ENCODE data around the gene ABCC5. TPM values are rescaled to one million over a fixed set of nuclear protein-coding genes. Genes with fewer than 3 reads are reported as not detected.

ABCC5 gene
- total and polyA plus RNA-seq, 7 donors, result 13.8 to 39.6 (median 22.0) TPM

DNA sequence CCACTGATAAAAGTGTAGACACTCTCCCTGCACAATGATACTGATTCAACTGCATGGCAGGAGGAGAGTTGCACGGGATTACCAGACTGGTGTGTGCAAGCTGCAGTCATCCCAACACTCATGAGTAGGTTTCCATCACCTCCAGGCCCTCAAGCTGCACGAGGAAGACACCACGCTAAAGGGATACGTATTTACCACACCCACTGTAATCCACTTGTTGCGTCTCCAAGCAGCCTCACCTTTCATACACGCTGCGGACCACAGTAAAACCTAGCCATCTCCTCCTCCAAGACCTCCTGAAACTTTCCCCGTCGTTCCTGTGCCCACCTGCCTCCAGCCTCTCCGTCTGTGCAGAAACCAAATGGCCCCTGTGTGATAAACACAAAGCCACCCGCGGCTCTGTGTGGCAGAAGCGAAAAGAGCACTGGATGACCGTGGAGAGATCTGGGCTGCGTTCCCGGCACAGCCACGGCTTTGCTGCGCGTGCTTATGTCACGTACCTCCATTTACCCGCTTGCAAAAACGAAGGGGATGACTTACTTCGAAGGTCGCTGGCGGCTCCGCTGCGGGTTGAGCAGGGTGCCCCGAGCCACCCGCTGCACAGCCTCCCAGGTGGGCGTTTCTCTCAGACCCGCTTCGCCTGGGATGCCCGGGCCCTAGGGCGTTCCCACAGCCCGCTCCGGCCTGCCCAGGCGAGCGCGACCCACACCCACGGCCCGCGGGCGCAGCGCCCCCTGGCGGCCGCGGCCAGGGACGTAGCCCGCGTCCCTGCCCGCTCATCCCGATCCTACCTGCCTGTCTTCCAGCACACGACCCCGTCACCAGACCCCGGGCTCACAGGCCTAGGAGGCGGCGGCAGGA lies 643 bp downstream of the ABCC5 start:
- Histone ChIP-seq H3K36me3 (peaks cover 0 to 18% (median 7%) of the 10 kb centered on the region in 4 donors), H3K27me3 (no peaks in the 10 kb centered on the region), H3K9me3 (no peaks in the 10 kb centered on the region), H3K4me3 (peak overlapping the region; percentile 78 to 98 (median 88)), H3K4me1 (peaks cover 0 to 27% (median 12%) of the 10 kb centered on the region in 4 donors), H3K27ac (peak overlapping the region; percentile 83 to 85 (median 85))
- no peak for TF ChIP-seq POLR2A (IDR thresholded peaks at IDR 0.05)
- no peak for TF ChIP-seq POLR2AphosphoS5 (IDR thresholded peaks at IDR 0.05)
- TF ChIP-seq, protein P1, sequence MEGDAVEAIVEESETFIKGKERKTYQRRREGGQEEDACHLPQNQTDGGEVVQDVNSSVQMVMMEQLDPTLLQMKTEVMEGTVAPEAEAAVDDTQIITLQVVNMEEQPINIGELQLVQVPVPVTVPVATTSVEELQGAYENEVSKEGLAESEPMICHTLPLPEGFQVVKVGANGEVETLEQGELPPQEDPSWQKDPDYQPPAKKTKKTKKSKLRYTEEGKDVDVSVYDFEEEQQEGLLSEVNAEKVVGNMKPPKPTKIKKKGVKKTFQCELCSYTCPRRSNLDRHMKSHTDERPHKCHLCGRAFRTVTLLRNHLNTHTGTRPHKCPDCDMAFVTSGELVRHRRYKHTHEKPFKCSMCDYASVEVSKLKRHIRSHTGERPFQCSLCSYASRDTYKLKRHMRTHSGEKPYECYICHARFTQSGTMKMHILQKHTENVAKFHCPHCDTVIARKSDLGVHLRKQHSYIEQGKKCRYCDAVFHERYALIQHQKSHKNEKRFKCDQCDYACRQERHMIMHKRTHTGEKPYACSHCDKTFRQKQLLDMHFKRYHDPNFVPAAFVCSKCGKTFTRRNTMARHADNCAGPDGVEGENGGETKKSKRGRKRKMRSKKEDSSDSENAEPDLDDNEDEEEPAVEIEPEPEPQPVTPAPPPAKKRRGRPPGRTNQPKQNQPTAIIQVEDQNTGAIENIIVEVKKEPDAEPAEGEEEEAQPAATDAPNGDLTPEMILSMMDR (IDR thresholded peaks at IDR 0.05), result peak in 2 of 4 experiments; percentile 74 to 99
- WGBS, 2 donors, result 9 to 13% methylated on average over 57 of the region's 57 CpGs
- intact Hi-C loops (cut with DNase I), result loop anchor here (1.0 to 5.0 kb wide), 5 partner anchors 118 to 320 kb away; partner anchors contain the start of genes ABCF3, ALG3, EEF1AKMT4 and EIF2B5
- DNase-seq, result peak; percentile 73

DNA sequence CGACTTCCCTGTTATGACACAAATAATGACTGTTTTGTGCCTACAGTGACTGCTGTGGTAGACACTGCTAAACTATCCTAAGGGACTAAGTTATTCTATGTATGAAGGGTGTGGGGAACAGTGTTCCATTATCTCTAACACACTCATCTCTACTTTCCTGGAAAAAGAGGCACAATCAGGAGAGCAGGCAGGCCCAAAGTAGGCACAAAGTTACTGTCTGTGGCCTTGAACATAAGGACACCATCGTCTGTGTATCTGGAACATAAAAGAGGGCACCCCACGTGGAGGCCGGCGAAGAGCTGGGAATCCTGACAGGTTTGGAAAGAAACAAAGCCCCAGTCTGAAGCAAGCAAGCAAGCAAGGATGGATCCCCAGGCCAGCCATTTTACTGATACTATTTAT lies 1.5 kb downstream of the ABCC5 start:
- intact Hi-C loops (cut with DNase I), result loop anchor here (2.0 to 5.0 kb wide), 4 partner anchors 119 to 319 kb away; partner anchors contain the start of genes ABCF3, ALG3, EEF1AKMT4 and EIF2B5
- no peaks in the 10 kb centered on the region for H3K27me3 ChIP-seq
- 54 to 81% methylated on average over 5 of the region's 5 CpGs for WGBS, 2 donors
- H3K27ac ChIP-seq, result no peak overlapping the region
- H3K9me3 ChIP-seq, result no peaks in the 10 kb centered on the region
- peak overlapping the region in 1 of 4 donors; percentile 87 for H3K4me3 ChIP-seq
- H3K4me1 ChIP-seq, result peaks cover 0 to 27% (median 12%) of the 10 kb centered on the region in 4 donors
- peaks cover 0 to 23% (median 7%) of the 10 kb centered on the region in 4 donors for H3K36me3 ChIP-seq
- no peak for DNase-seq
- TF ChIP-seq, protein P1 (IDR thresholded peaks at IDR 0.05), result no peak
- no peak for TF ChIP-seq POLR2AphosphoS5 (IDR thresholded peaks at IDR 0.05)
- TF ChIP-seq EP300 (IDR thresholded peaks at IDR 0.05), result no peak
- TF ChIP-seq POLR2A (IDR thresholded peaks at IDR 0.05), result no peak

DNA sequence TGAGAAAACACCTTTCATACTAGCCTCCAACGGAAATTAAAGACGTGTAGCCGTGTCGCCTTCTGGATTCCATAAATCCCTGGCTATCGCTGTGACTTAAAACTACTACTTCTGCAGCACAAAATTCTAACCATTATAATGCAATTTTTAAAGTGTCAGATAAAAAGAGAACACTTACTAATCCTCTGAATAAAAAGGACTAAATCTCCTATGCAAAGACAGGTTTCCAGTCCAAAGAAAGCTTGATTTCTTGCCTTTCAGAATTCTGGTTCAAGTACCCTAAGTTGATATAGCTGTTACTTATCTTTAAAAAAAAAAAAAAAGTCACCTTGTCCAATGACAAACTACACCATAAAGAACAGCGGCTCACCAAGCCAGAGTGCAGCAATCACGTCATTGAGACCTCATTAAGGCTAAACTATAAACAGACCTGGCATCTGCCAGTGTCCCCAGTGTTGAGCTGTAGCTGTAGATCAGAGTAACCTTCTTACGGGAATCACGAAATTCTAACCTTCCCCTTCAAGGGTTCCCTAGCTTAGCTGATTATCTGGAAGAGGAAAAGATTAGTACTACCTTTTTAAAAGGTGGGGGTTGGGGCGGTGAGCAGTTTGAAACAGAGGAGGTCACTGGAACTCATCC lies 2.2 kb downstream of the ABCC5 start:
- no peak for TF ChIP-seq EP300 (IDR thresholded peaks at IDR 0.05)
- peak in 1 of 4 donors; percentile 17 for TF ChIP-seq POLR2AphosphoS5 (IDR thresholded peaks at IDR 0.05)
- Histone ChIP-seq H3K27ac (no peak overlapping the region), H3K9me3 (no peaks in the 10 kb centered on the region), H3K4me3 (no peak overlapping the region), H3K36me3 (peaks cover 0 to 30% (median 7%) of the 10 kb centered on the region in 4 donors), H3K4me1 (peaks cover 0 to 27% (median 12%) of the 10 kb centered on the region in 4 donors), H3K27me3 (no peaks in the 10 kb centered on the region)
- intact Hi-C loops (cut with DNase I), result loop anchor here (2.0 to 5.0 kb wide), 4 partner anchors 119 to 318 kb away; partner anchors contain the start of genes ABCF3, ALG3, EEF1AKMT4 and EIF2B5
- no peak for DNase-seq
- 38 to 78% methylated on average over 10 of the region's 10 CpGs for WGBS, 2 donors

DNA sequence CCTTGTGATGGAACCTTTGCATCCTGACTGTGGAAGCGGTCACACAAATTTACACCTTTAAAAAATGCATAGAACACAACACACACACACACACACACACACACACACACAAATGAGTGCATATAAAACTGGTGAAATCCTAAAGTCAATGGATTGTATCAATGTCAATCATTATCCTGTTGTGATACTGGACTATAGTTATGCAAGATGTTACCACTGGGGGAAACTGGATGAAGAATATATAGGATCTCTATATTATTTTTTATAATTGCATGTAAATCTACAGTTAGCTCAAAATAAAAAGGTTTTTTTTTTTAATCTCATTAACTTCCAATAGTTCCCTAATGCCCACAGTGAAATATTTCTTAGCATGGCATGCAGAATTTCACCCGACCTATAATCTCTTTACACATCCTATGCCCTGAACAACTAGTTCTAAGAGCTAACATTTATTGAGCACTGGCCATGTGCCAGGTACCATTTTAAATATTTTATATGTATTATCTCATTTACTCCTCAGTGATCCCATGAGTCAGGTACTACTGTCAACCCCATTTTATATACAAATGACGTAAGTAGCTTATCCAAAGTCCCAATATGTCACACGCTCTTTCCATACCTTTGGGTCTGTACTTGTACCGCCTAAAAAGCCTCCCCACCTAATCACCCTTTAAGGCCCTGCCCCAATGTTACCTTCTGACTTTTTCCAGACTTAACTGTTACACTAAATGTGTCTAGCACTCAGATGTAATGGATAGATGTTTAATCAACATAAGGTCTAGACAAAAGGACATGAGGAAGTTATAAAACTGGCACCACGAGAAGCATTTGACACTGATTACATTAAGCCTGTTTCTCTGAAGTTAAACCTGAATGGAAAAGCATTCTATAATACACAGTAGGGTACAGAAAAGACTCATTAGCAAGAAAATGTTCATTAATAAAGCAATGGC lies 5.5 kb downstream of the ABCC5 start:
- Histone ChIP-seq H3K36me3 (peaks cover 0 to 54% (median 7%) of the 10 kb centered on the region in 4 donors), H3K9me3 (no peaks in the 10 kb centered on the region), H3K27ac (no peak overlapping the region), H3K4me3 (no peak overlapping the region), H3K27me3 (no peaks in the 10 kb centered on the region), H3K4me1 (peaks cover 0 to 22% (median 12%) of the 10 kb centered on the region in 4 donors)
- no peak for DNase-seq
- WGBS, 2 donors, result 36 to 77% methylated on average over 6 of the region's 6 CpGs
- intact Hi-C loops (cut with DNase I), result no loop called here
- no peak for TF ChIP-seq EP300 (IDR thresholded peaks at IDR 0.05)
- TF ChIP-seq POLR2A (IDR thresholded peaks at IDR 0.05), result no peak
- TF ChIP-seq, protein P1 (IDR thresholded peaks at IDR 0.05), result no peak
- no peak for TF ChIP-seq POLR2AphosphoS5 (IDR thresholded peaks at IDR 0.05)
